Mesodermal cell (in vitro differentiated cells): ENCODE results near the gene LARP1.
"Not testable (repeated sequence)": the region's sequence is repeated elsewhere in the genome, so short reads cannot be mapped to it uniquely, and the experiment has no call there.

Experiments
- H3K27ac ChIP-seq: 2 replicates; pipeline ENCODE4 v1.7.0; 2013; ENCODE audit warnings: mild to moderate bottlenecking, low read depth, low read length, moderate library complexity; ENCODE audit not compliant: severe bottlenecking
- H3K36me3 ChIP-seq: 2 replicates; pipeline ENCODE4 v1.7.1; 2013; ENCODE audit warnings: mild to moderate bottlenecking, low read length, moderate library complexity; ENCODE audit not compliant: control insufficient read depth, insufficient read depth
- H3K4me1 ChIP-seq: one replicate; pipeline ENCODE4 v1.7.1; 2013; ENCODE audit warnings: mild to moderate bottlenecking, low read length; ENCODE audit not compliant: insufficient read depth, control insufficient read depth, poor library complexity, severe bottlenecking
- H3K4me3 ChIP-seq: 2 replicates; pipeline ENCODE4 v1.7.0; 2013; ENCODE audit warnings: low read length, control low read depth, mild to moderate bottlenecking; ENCODE audit not compliant: insufficient read depth, poor library complexity, severe bottlenecking; ENCODE audit errors: extremely low read depth
- H3K9me3 ChIP-seq: 2 replicates; pipeline ENCODE4 v1.7.1; 2013; ENCODE audit warnings: mild to moderate bottlenecking, low read length, moderate library complexity; ENCODE audit not compliant: control insufficient read depth
- WGBS, 2 experiments: methylation state at CpG; one replicate each; pipeline ENCODE4 v1.1.5; 2013; ENCODE audit warnings: missing lambda C conversion rate in 2 of 2; ENCODE audit not compliant: insufficient coverage in 2 of 2; 5-methylcytosine and 5-hydroxymethylcytosine counted together

Gene LARP1

GRCh38 chr5:154735362-154735761 lies 19.8 kb upstream of the LARP1 start:
- not testable (repeated sequence) for H3K4me1 ChIP-seq, H3K27ac ChIP-seq, H3K36me3 ChIP-seq, H3K4me3 ChIP-seq, H3K9me3 ChIP-seq
- WGBS, 2 experiments: 88 to 100% methylated on average over 1 to 4 of the region's 7 CpGs

- H3K9me3 ChIP-seq, H3K4me3 ChIP-seq, H3K4me1 ChIP-seq, H3K36me3 ChIP-seq, H3K27ac ChIP-seq: not testable (repeated sequence)
- WGBS, 2 experiments: 100% methylated on average over 1 of the region's 1 CpG; no CpG with 5 or more reads in 1 of the 2 experiments
Observed at GRCh38 chr5:154736372-154736771, 18.8 kb upstream of the LARP1 start.

GRCh38 chr5:154737667-154738320 lies 17.4 kb upstream of the LARP1 start:
- H3K36me3 ChIP-seq: no peaks in the 10 kb centered on the region
- H3K4me3 ChIP-seq: no peak overlapping the region
- H3K4me1 ChIP-seq: no peaks in the 10 kb centered on the region
- 54% methylated on average over 4 of the region's 6 CpGs; no CpG with 5 or more reads in 1 of the 2 experiments for WGBS, 2 experiments
- no peak overlapping the region for H3K27ac ChIP-seq
- no peaks in the 10 kb centered on the region for H3K9me3 ChIP-seq

- Histone ChIP-seq H3K36me3 (no peaks in the 10 kb centered on the region), H3K27ac (no peak overlapping the region), H3K4me1 (no peaks in the 10 kb centered on the region), H3K4me3 (no peak overlapping the region), H3K9me3 (no peaks in the 10 kb centered on the region)
- 80 to 100% methylated on average over 1 to 2 of the region's 2 CpGs for WGBS, 2 experiments
Observed at GRCh38 chr5:154740483-154740882, 14.7 kb upstream of the LARP1 start.

GRCh38 chr5:154740957-154741356 lies 14.2 kb upstream of the LARP1 start:
- Histone ChIP-seq H3K36me3 (no peaks in the 10 kb centered on the region), H3K9me3 (no peaks in the 10 kb centered on the region), H3K27ac (no peak overlapping the region), H3K4me1 (no peaks in the 10 kb centered on the region), H3K4me3 (no peak overlapping the region)
- 80 to 100% methylated on average over 2 to 3 of the region's 5 CpGs for WGBS, 2 experiments

GRCh38 chr5:154741415-154741814 lies 13.8 kb upstream of the LARP1 start:
- no peaks in the 10 kb centered on the region for H3K36me3 ChIP-seq
- 80 to 88% methylated on average over 4 of the region's 4 CpGs for WGBS, 2 experiments
- H3K9me3 ChIP-seq: no peaks in the 10 kb centered on the region
- H3K4me3 ChIP-seq: no peak overlapping the region
- H3K27ac ChIP-seq: no peak overlapping the region
- no peaks in the 10 kb centered on the region for H3K4me1 ChIP-seq

GRCh38 chr5:154743812-154744211 lies 11.4 kb upstream of the LARP1 start:
- no peaks in the 10 kb centered on the region for H3K9me3 ChIP-seq
- no peak overlapping the region for H3K27ac ChIP-seq
- no peaks in the 10 kb centered on the region for H3K4me1 ChIP-seq
- WGBS, 2 experiments: 85 to 91% methylated on average over 4 to 6 of the region's 7 CpGs
- no peak overlapping the region for H3K4me3 ChIP-seq
- no peaks in the 10 kb centered on the region for H3K36me3 ChIP-seq

GRCh38 chr5:154745349-154745748 lies 9.8 kb upstream of the LARP1 start:
- H3K27ac ChIP-seq: no peak overlapping the region
- no CpG with 5 or more reads among the region's 1 CpG for WGBS, 2 experiments
- no peaks in the 10 kb centered on the region for H3K9me3 ChIP-seq
- no peaks in the 10 kb centered on the region for H3K36me3 ChIP-seq
- H3K4me3 ChIP-seq: no peak overlapping the region
- H3K4me1 ChIP-seq: no peaks in the 10 kb centered on the region

GRCh38 chr5:154749491-154749890 lies 5.7 kb upstream of the LARP1 start:
- Histone ChIP-seq H3K4me1 (peaks cover 15% of the 10 kb centered on the region), H3K4me3 (no peak overlapping the region), H3K27ac (no peak overlapping the region), H3K36me3 (no peaks in the 10 kb centered on the region), H3K9me3 (no peaks in the 10 kb centered on the region)
- WGBS, 2 experiments: 60 to 75% methylated on average over 1 of the region's 1 CpG

- not testable (repeated sequence) for H3K4me3 ChIP-seq, H3K36me3 ChIP-seq, H3K27ac ChIP-seq, H3K9me3 ChIP-seq
- peaks cover 18% of the 10 kb centered on the region for H3K4me1 ChIP-seq
- 100% methylated on average over 2 of the region's 2 CpGs; no CpG with 5 or more reads in 1 of the 2 experiments for WGBS, 2 experiments
Observed at GRCh38 chr5:154750641-154751040, 4.5 kb upstream of the LARP1 start.

- Histone ChIP-seq H3K27ac (no peak overlapping the region), H3K4me3 (no peak overlapping the region)
Observed at GRCh38 chr5:154751854-154752253, 3.3 kb upstream of the LARP1 start.

More at GRCh38 chr5:154751854-154752253, 3.3 kb upstream of the LARP1 start:
- no peaks in the 10 kb centered on the region for H3K9me3 ChIP-seq
- peaks cover 18% of the 10 kb centered on the region for H3K4me1 ChIP-seq
- no peaks in the 10 kb centered on the region for H3K36me3 ChIP-seq
